Caco-2 (cell line): Measurements from ENCODE around the gene SMIM35. TPM values are rescaled to one million over a fixed set of nuclear protein-coding genes. Genes with fewer than 3 reads are reported as not detected.

Source experiments
- BruUV-seq: library from RNA; stranded (reverse); fragments of 400-500 nt; replicated peaks from 2 replicates; lab custom pipeline; 2021; lab: Mats Ljungman, UMichigan
- CTCF ChIA-PET: fragments of 300-600 bp; sonication (Branson Sonifier 250); formaldehyde crosslinking; loops from one replicate; lab custom pipeline; 2022; ENCODE audit warnings: antibody characterized with exemption; lab: Charles Lee
- POLR2A ChIA-PET: fragments of 300-600 bp; sonication (Branson Sonifier 250); formaldehyde crosslinking; loops from one replicate; lab custom pipeline; 2022; ENCODE audit warnings: antibody characterized with exemption; lab: Charles Lee
- DNase-seq, 2 experiments: peaks; one replicate each; pipeline versions ENCODE4 v3.0.0 to v3.0.0-alpha.2; 2020 to 2022
- H3K27me3 ChIP-seq: replicated peaks from 2 replicates; pipeline ENCODE4 v1.6.0; 2011; ENCODE audit warnings: low read length; ENCODE audit not compliant: control insufficient read depth, insufficient read depth
- H3K36me3 ChIP-seq: 2 replicates; pipeline ENCODE4 v1.5.1; 2011; ENCODE audit warnings: low read length; ENCODE audit not compliant: control insufficient read depth, insufficient read depth
- H3K4me1 ChIP-seq: fragments of 250-450 bp; sonication (Bioruptor Pico); 2 replicates; pipeline ENCODE4 v1.5.1; 2020; ENCODE audit warnings: mild to moderate bottlenecking
- H3K4me3 ChIP-seq: 2 replicates; pipeline ENCODE4 v1.5.1; 2011; ENCODE audit warnings: low read depth, mild to moderate bottlenecking, control low read depth, low read length
- H3K9me3 ChIP-seq: fragments of 250-450 bp; sonication (Bioruptor Pico); 2 replicates; pipeline ENCODE4 v1.5.1; 2020; ENCODE audit warnings: mild to moderate bottlenecking, moderate library complexity
- H3K27ac Mint-ChIP-seq: one replicate; pipeline ENCODE4 v1.8.0; 2022; ENCODE audit warnings: mixed read lengths; ENCODE audit not compliant: unreplicated experiment
- H3K27me3 Mint-ChIP-seq: one replicate; pipeline ENCODE4 v1.8.0; 2022; ENCODE audit warnings: mixed read lengths; ENCODE audit not compliant: insufficient read depth, unreplicated experiment
- H3K36me3 Mint-ChIP-seq: one replicate; pipeline ENCODE4 v1.8.0; 2022; ENCODE audit warnings: mild to moderate bottlenecking, mixed read lengths; ENCODE audit not compliant: insufficient read depth, unreplicated experiment
- H3K4me1 Mint-ChIP-seq: one replicate; pipeline ENCODE4 v1.8.0; 2022; ENCODE audit warnings: low read depth, mixed read lengths; ENCODE audit not compliant: unreplicated experiment
- H3K4me3 Mint-ChIP-seq: one replicate; pipeline ENCODE4 v1.8.0; 2022; ENCODE audit warnings: mild to moderate bottlenecking, moderate library complexity, mixed read lengths; ENCODE audit not compliant: unreplicated experiment
- H3K9me3 Mint-ChIP-seq: one replicate; pipeline ENCODE4 v1.8.0; 2022; ENCODE audit warnings: mixed read lengths; ENCODE audit not compliant: unreplicated experiment
- intact Hi-C: fragments of 100-400 bp; cut with micrococcal nuclease; formaldehyde crosslinking; loops from one replicate; pipeline ENCODE4 v1.10.0; 2022; ENCODE audit not compliant: unreplicated experiment
- total RNA-seq: library from RNA; stranded (reverse); gene quantifications from 2 replicates; pipeline ENCODE4 v1.2.3, GENCODE V29; 2022
- TF ChIP-seq, protein P1 (sequence below), 2 experiments: fragments of 200-600 bp in 1 of 2; IDR thresholded peaks; 1 replicate in 1 of 2; 2 replicates in 1 of 2; pipeline versions ENCODE4 v1.5.1 to v1.8.0; 2011 to 2022; ENCODE audit warnings: antibody characterized with exemption in 1 of 2, control low read depth in 1 of 2, inconsistent platforms in 1 of 2, low read depth in 1 of 2, low read length in 1 of 2, mild to moderate bottlenecking in 1 of 2, moderate library complexity in 1 of 2; ENCODE audit not compliant: insufficient read depth in 1 of 2, severe bottlenecking in 1 of 2, unreplicated experiment in 1 of 2

The SMIM35 gene
- total RNA-seq, 1 experiment from 2014 or later, result not detected

DNA sequence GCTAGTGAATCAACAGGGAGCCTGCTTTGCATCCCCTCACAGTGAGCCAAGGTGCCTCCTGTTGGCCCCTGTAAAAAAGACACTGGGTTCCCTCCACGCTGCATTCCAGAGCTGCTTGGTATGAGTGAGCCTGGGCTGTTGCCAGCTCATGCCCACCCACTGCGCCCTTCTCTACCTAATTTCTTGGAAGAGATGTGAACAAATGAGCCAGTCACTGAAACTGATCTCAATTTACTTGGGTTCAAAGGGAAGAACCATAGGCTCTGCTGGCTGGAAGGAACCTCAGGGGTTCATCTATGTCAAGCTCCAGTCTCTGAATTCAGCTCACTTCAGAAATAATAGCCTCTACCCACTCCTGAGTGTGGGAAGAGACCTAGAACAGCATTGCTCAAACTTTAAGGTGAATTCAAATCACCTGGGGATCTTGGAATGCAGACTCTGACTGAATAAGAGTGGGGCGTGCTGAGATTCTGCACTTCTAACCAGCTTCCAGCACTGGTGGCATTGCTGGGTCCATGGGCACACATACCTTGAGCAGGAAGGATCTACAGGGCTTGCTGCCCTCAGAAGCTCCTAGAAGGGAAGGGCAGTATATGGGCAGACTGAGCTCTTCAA is 15.2 kb downstream of the SMIM35 start:
- intact Hi-C loops, result no loop called here
- DNase-seq, result no peak
- no peaks in the 10 kb centered on the region for H3K36me3 ChIP-seq
- BruUV-seq, result no TSS peak
- no peaks in the 10 kb centered on the region for H3K27me3 ChIP-seq
- POLR2A ChIA-PET, result no interaction called here
- no peaks in the 10 kb centered on the region for H3K27me3 Mint-ChIP-seq
- H3K4me3 Mint-ChIP-seq, result no peak overlapping the region
- H3K4me1 Mint-ChIP-seq, result peaks cover 19% of the 10 kb centered on the region
- no peaks in the 10 kb centered on the region for H3K36me3 Mint-ChIP-seq
- H3K4me3 ChIP-seq, result no peak overlapping the region
- H3K9me3 ChIP-seq, result no peaks in the 10 kb centered on the region
- CTCF ChIA-PET, result interaction anchor here (0.8 to 1.0 kb wide), 2 partner anchors 18 to 100 kb away, joined by 3 read pairs; no protein-coding TSS in a partner anchor
- H3K27ac Mint-ChIP-seq, result no peak overlapping the region
- H3K4me1 ChIP-seq, result peaks cover 13% of the 10 kb centered on the region
- TF ChIP-seq, protein P1, sequence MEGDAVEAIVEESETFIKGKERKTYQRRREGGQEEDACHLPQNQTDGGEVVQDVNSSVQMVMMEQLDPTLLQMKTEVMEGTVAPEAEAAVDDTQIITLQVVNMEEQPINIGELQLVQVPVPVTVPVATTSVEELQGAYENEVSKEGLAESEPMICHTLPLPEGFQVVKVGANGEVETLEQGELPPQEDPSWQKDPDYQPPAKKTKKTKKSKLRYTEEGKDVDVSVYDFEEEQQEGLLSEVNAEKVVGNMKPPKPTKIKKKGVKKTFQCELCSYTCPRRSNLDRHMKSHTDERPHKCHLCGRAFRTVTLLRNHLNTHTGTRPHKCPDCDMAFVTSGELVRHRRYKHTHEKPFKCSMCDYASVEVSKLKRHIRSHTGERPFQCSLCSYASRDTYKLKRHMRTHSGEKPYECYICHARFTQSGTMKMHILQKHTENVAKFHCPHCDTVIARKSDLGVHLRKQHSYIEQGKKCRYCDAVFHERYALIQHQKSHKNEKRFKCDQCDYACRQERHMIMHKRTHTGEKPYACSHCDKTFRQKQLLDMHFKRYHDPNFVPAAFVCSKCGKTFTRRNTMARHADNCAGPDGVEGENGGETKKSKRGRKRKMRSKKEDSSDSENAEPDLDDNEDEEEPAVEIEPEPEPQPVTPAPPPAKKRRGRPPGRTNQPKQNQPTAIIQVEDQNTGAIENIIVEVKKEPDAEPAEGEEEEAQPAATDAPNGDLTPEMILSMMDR (IDR thresholded peaks at IDR 0.05; ENCODE audit: insufficient read depth in 1 of 2, low read depth in 1 of 2, low read length in 1 of 2, severe bottlenecking in 1 of 2, unreplicated experiment in 1 of 2), result no peak
- no peaks in the 10 kb centered on the region for H3K9me3 Mint-ChIP-seq

DNA sequence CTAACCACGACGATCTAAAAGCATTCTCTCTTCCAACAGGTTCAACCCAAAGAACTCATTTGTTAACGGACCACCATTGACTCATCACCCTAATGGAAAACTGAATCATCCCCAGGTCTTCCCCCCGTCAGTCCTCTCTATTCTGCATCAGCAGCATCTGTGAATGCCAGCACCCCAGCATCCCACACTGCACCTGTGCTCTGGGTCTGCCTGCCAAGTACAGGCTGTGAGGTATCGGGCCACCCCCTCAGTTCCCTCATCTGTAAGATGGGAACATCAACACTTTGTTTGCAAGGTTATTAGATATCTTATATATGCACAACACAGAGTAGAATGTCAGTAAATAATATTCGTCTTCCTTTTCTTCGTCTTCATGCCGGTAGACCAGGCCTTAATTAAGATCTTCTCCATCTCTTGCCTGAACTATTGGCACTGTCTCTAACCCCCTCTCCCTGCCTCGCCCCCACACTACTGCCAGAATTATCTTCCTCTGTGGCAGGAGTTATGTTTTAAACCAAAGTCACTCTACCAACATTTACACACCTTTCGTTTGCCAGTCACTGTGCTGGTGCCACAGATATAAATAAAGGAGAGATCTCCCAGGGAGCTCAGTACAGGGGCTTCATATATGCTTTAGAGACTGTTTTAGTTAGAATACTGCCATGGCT is 17.7 kb downstream of the SMIM35 start:
- no peaks in the 10 kb centered on the region for H3K9me3 ChIP-seq
- no peak overlapping the region for H3K4me3 ChIP-seq
- ChIA-PET CTCF (no interaction called here), POLR2A (no interaction called here)
- no TSS peak for BruUV-seq
- Mint-ChIP-seq H3K27ac (no peak overlapping the region), H3K27me3 (no peaks in the 10 kb centered on the region), H3K36me3 (no peaks in the 10 kb centered on the region), H3K9me3 (no peaks in the 10 kb centered on the region), H3K4me1 (peaks cover 3% of the 10 kb centered on the region), H3K4me3 (no peak overlapping the region)
- no peak for DNase-seq
- no peaks in the 10 kb centered on the region for H3K27me3 ChIP-seq
- intact Hi-C loops, result no loop called here
- TF ChIP-seq, protein P1 (IDR thresholded peaks at IDR 0.05; ENCODE audit: insufficient read depth in 1 of 2, low read depth in 1 of 2, low read length in 1 of 2, severe bottlenecking in 1 of 2, unreplicated experiment in 1 of 2), result no peak
- H3K4me1 ChIP-seq, result no peaks in the 10 kb centered on the region
- no peaks in the 10 kb centered on the region for H3K36me3 ChIP-seq

DNA sequence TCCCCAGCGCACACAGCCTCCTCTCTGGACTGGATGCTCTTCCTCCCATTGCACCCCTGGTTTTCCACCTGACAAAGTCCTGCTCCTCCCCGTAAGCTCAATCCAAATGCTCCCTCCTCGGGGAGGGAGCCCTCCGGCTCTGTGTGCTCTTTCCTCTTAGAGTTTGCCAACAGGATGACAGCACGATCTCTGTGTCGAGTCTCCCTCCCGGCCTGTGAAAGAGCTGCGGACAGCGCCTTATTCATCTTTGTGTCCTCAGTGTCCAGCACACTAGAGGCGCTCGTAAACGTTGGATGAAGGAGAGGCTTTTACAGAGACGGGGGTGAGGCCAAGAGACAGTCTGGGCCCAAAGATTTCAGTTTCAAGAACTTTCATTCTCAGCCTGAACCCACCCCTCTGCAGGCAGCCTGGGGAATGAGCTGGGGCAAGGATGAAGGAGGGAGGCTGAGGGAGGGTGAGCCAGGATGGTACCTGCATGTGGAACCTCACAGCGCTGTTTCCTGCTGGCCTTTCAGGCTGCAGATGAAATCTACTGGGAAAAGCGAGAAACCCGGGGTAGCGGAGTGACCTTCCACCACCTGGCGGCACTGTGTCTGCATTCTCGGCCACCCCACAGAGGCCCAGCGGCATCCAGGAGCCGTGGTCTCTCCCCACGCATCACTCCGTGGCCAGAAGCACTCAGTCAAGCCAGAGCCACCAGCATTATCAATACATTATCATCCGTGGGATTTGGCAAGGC is 18.4 kb downstream of the SMIM35 start:
- Mint-ChIP-seq H3K4me3 (no peak overlapping the region), H3K4me1 (peaks cover 2% of the 10 kb centered on the region), H3K27ac (no peak overlapping the region), H3K36me3 (no peaks in the 10 kb centered on the region), H3K27me3 (no peaks in the 10 kb centered on the region), H3K9me3 (peaks cover 3% of the 10 kb centered on the region)
- no TSS peak for BruUV-seq
- ChIA-PET POLR2A (no interaction called here), CTCF (no interaction called here)
- no peak overlapping the region for H3K4me3 ChIP-seq
- H3K9me3 ChIP-seq, result no peaks in the 10 kb centered on the region
- peak in 1 of 2 experiments; percentile 67 for DNase-seq
- intact Hi-C loops, result no loop called here
- no peaks in the 10 kb centered on the region for H3K36me3 ChIP-seq
- no peaks in the 10 kb centered on the region for H3K27me3 ChIP-seq
- H3K4me1 ChIP-seq, result no peaks in the 10 kb centered on the region
- TF ChIP-seq, protein P1 (IDR thresholded peaks at IDR 0.05; ENCODE audit: insufficient read depth in 1 of 2, low read depth in 1 of 2, low read length in 1 of 2, severe bottlenecking in 1 of 2, unreplicated experiment in 1 of 2), result peak; percentile 32 to 62
